B cell (primary cell): Measurements from ENCODE around the gene SLC9A7. TPM values are rescaled to one million over a fixed set of nuclear protein-coding genes. Genes with fewer than 3 reads are reported as not detected.

Source experiments
- ATAC-seq: fragments of 200-7000 bp; cut with Tn5 transposase; one replicate; pipeline ENCODE4 v1.10.0; 2021; ENCODE audit warnings: low read depth, mild to moderate bottlenecking, moderate number of reproducible peaks, moderate library complexity
- CTCF ChIA-PET: fragments of 350-600 bp; sonication (Branson Sonifier 250); formaldehyde crosslinking; loops from one replicate; lab custom pipeline; 2021; ENCODE audit warnings: antibody characterized with exemption, inconsistent platforms; lab: Charles Lee
- POLR2A ChIA-PET: fragments of 350-600 bp; sonication (Branson Sonifier 250); formaldehyde crosslinking; loops from one replicate; lab custom pipeline; 2021; ENCODE audit warnings: antibody characterized with exemption; lab: Charles Lee
- DNase-seq: peaks from one replicate; pipeline ENCODE4 v3.0.0; 2013
- H2AFZ ChIP-seq: 2 replicates; pipeline ENCODE4 v1.6.1; 2012; ENCODE audit warnings: mild to moderate bottlenecking, low read depth, low read length; ENCODE audit not compliant: insufficient read depth, poor library complexity, severe bottlenecking
- H3K27ac ChIP-seq, 2 donors: 1 replicate in 1 of 2; 2 replicates in 1 of 2; pipeline ENCODE4 v1.5.1; 2012 to 2013; ENCODE audit warnings: low read length in 2 of 2, mild to moderate bottlenecking in 2 of 2, moderate library complexity in 1 of 2
- H3K27me3 ChIP-seq, 4 experiments: fragments of 200-600 bp in 1 of 4; sonication (generic) in 1 of 4; replicated peaks in 1 of 4; 1 replicate in 2 of 4; 2 replicates in 2 of 4; pipeline versions ENCODE4 v1.6.1 to v1.7.0; 2013 to 2016; ENCODE audit warnings: low read length in 3 of 4, mild to moderate bottlenecking in 2 of 4, mixed read lengths in 1 of 4, moderate library complexity in 1 of 4; ENCODE audit not compliant: insufficient read depth in 4 of 4, control insufficient read depth in 3 of 4; ENCODE audit errors: control extremely low read depth in 1 of 4
- H3K36me3 ChIP-seq, 2 experiments: replicated peaks in 1 of 2; 1 replicate in 1 of 2; 2 replicates in 1 of 2; pipeline versions ENCODE4 v1.6.1 to v1.7.1; 2013; ENCODE audit warnings: low read length in 1 of 2; ENCODE audit not compliant: insufficient read depth in 2 of 2, control insufficient read depth in 1 of 2; ENCODE audit errors: control extremely low read depth in 1 of 2, extremely low read depth in 1 of 2
- H3K4me1 ChIP-seq, 2 donors: fragments of 200-600 bp in 1 of 2; sonication (generic) in 1 of 2; 1 replicate in 1 of 2; 2 replicates in 1 of 2; pipeline versions ENCODE4 v1.5.1 to v1.6.1; 2013 to 2017; ENCODE audit warnings: low read length in 2 of 2; ENCODE audit not compliant: control insufficient read depth in 2 of 2, insufficient read depth in 2 of 2
- H3K4me2 ChIP-seq: replicated peaks from 2 replicates; pipeline ENCODE3; 2012; ENCODE audit warnings: mild to moderate bottlenecking, low read depth, low read length; ENCODE audit not compliant: poor library complexity, severe bottlenecking
- H3K4me3 ChIP-seq, 5 experiments: fragments of 200-600 bp in 1 of 5; sonication (generic) in 1 of 5; 1 replicate in 3 of 5; 2 replicates in 2 of 5; pipeline versions ENCODE4 v1.5.1 to v1.7.0; 2011 to 2016; ENCODE audit warnings: low read length in 4 of 5, mild to moderate bottlenecking in 4 of 5, low read depth in 2 of 5, control low read depth in 1 of 5, moderate library complexity in 1 of 5; ENCODE audit not compliant: insufficient read depth in 1 of 5; ENCODE audit errors: control extremely low read depth in 1 of 5, extremely low read depth in 1 of 5
- H3K79me2 ChIP-seq: fragments of 200-600 bp; sonication (generic); one replicate; pipeline ENCODE4 v1.6.0; 2016; ENCODE audit warnings: low read length; ENCODE audit not compliant: control insufficient read depth, insufficient read depth
- H3K9ac ChIP-seq: fragments of 200-600 bp; sonication (generic); 2 replicates; pipeline ENCODE4 v1.6.1; 2017; ENCODE audit warnings: mild to moderate bottlenecking, low read length, moderate library complexity
- H3K9me3 ChIP-seq, 3 donors: one replicate each; pipeline versions ENCODE4 v1.6.1 to v1.7.1; 2013; ENCODE audit warnings: low read length in 2 of 3; ENCODE audit not compliant: control insufficient read depth in 2 of 3, insufficient read depth in 1 of 3; ENCODE audit errors: control extremely low read depth in 1 of 3
- H4K20me1 ChIP-seq: 2 replicates; pipeline ENCODE4 v1.6.0; 2012; ENCODE audit warnings: mild to moderate bottlenecking, low read length; ENCODE audit not compliant: insufficient read depth, control insufficient read depth, poor library complexity, severe bottlenecking
- H3K27ac Mint-ChIP-seq: one replicate; pipeline ENCODE4 v1.8.0; 2021; ENCODE audit warnings: mixed read lengths
- H3K27me3 Mint-ChIP-seq: one replicate; pipeline ENCODE4 v1.8.0; 2021; ENCODE audit warnings: mixed read lengths
- H3K4me1 Mint-ChIP-seq: one replicate; pipeline ENCODE4 v1.8.0; 2021; ENCODE audit warnings: mixed read lengths
- H3K4me3 Mint-ChIP-seq: one replicate; pipeline ENCODE4 v1.8.0; 2021; ENCODE audit warnings: mixed read lengths
- H3K9me3 Mint-ChIP-seq: one replicate; pipeline ENCODE4 v1.8.0; 2022; ENCODE audit warnings: mixed read lengths; ENCODE audit not compliant: insufficient read depth
- CTCF ChIP-seq: fragments of 200-600 bp; IDR thresholded peaks from one replicate; pipeline ENCODE4 v1.8.0; 2022; ENCODE audit warnings: antibody characterized with exemption, mild to moderate bottlenecking
- EZH2 ChIP-seq: IDR thresholded peaks from 2 replicates; pipeline ENCODE4 v1.6.1; 2012; ENCODE audit warnings: borderline replicate concordance, low read depth, mild to moderate bottlenecking, moderate library complexity, low read length; ENCODE audit not compliant: insufficient read depth, poor library complexity, severe bottlenecking
- WGBS: methylation state at CpG from one replicate; pipeline ENCODE4 v1.1.5; 2013; ENCODE audit warnings: missing lambda C conversion rate; ENCODE audit not compliant: insufficient coverage; 5-methylcytosine and 5-hydroxymethylcytosine counted together
- intact Hi-C: fragments of 100-400 bp; cut with micrococcal nuclease; formaldehyde crosslinking; loops from one replicate; pipeline ENCODE4 v1.10.0; 2022
- polyA plus RNA-seq: library from polyadenylated mRNA; depleted of rRNA; stranded (reverse); fragments of >200 nt; gene quantifications from 2 replicates; pipeline ENCODE4 v1.2.3, GENCODE V29; 2012
- total RNA-seq, 2 donors: library from RNA; stranded (reverse); fragments of 120-200 nt in 1 of 2; gene quantifications; 1 replicate in 1 of 2; 2 replicates in 1 of 2; pipeline versions ENCODE4 v1.2.3 to v1.2.4, GENCODE V29; 2013 to 2022

Gene SLC9A7
- total and polyA plus RNA-seq, 2 donors (not counting 1 experiment from before 2014, with no cell fraction given): 24.9 to 53.2 TPM

GRCh38 chrX:46588263-46588662, 170.7 kb downstream of the SLC9A7 start:
- no peak overlapping the region for H3K27ac ChIP-seq
- ATAC-seq: no peak

GRCh38 chrX:46587753-46588171, 171.2 kb downstream of the SLC9A7 start:
- ChIA-PET POLR2A (no interaction called here), CTCF (no interaction called here)
- H3K4me3 ChIP-seq: no peak overlapping the region
- no peak overlapping the region for H3K27ac ChIP-seq
- WGBS: no CpG with 5 or more reads among the region's 5 CpGs
- no peak for TF ChIP-seq CTCF
- TF ChIP-seq EZH2: no peak
- Mint-ChIP-seq H3K27ac (no peak overlapping the region), H3K27me3 (no peaks in the 10 kb centered on the region), H3K4me1 (peaks cover 14% of the 10 kb centered on the region), H3K4me3 (peak overlapping the region; percentile 29), H3K9me3 (no peaks in the 10 kb centered on the region)
- DNase-seq: no peak
- peak overlapping the region; percentile 17 for H3K4me2 ChIP-seq
- peak overlapping the region; percentile 9 for H2AFZ ChIP-seq
- H4K20me1 ChIP-seq: no peaks in the 10 kb centered on the region
- H3K9ac ChIP-seq: no peak overlapping the region
- H3K27me3 ChIP-seq: no peaks in the 10 kb centered on the region
- H3K4me1 ChIP-seq: peaks cover 10 to 12% of the 10 kb centered on the region in 2 donors
- ATAC-seq: no peak
- no peaks in the 10 kb centered on the region for H3K79me2 ChIP-seq
- H3K36me3 ChIP-seq: no peaks in the 10 kb centered on the region
- intact Hi-C loops: no loop called here
- no peaks in the 10 kb centered on the region for H3K9me3 ChIP-seq

More at GRCh38 chrX:46588263-46588662, 170.7 kb downstream of the SLC9A7 start:
- no peak overlapping the region for H3K9ac ChIP-seq
- intact Hi-C loops: no loop called here
- Mint-ChIP-seq H3K27ac (peak overlapping the region; percentile 41), H3K4me3 (peak overlapping the region; percentile 29), H3K4me1 (peaks cover 14% of the 10 kb centered on the region), H3K9me3 (no peaks in the 10 kb centered on the region), H3K27me3 (no peaks in the 10 kb centered on the region)
- no peak overlapping the region for H3K4me3 ChIP-seq
- peak overlapping the region; percentile 17 for H3K4me2 ChIP-seq
- H3K79me2 ChIP-seq: no peaks in the 10 kb centered on the region
- no peak for DNase-seq
- TF ChIP-seq CTCF (no peak), EZH2 (no peak)
- CTCF ChIA-PET: no interaction called here
- no peaks in the 10 kb centered on the region for H3K9me3 ChIP-seq
- peak overlapping the region; percentile 9 for H2AFZ ChIP-seq
- no peaks in the 10 kb centered on the region for H4K20me1 ChIP-seq
- no CpG with 5 or more reads among the region's 4 CpGs for WGBS
- H3K27me3 ChIP-seq: no peaks in the 10 kb centered on the region
- POLR2A ChIA-PET: no interaction called here
- no peaks in the 10 kb centered on the region for H3K36me3 ChIP-seq
- H3K4me1 ChIP-seq: peaks cover 10 to 12% of the 10 kb centered on the region in 2 donors
